AG04450 (cell line): ENCODE data around the gene MMS19. TPM values are rescaled to one million over a fixed set of nuclear protein-coding genes. Genes with fewer than 3 reads are reported as not detected.

Source experiments
- CTCF ChIA-PET: fragments of 300-600, 350-600 bp; formaldehyde crosslinking; extraction: SDS; loops from one replicate; lab custom pipeline; 2022; ENCODE audit warnings: antibody characterized with exemption, inconsistent platforms; lab: Charles Lee
- POLR2A ChIA-PET: fragments of 350-600 bp; formaldehyde crosslinking; extraction: SDS; loops from one replicate; lab custom pipeline; 2021; ENCODE audit warnings: antibody characterized with exemption, inconsistent platforms; lab: Yijun Ruan, JAX
- DNase-seq: peaks from one replicate; pipeline ENCODE4 v3.0.0-alpha.2; 2011; ENCODE audit warnings: low read depth, low spot score
- H3K27ac ChIP-seq: one replicate; pipeline ENCODE4 v1.5.1; 2012; ENCODE audit warnings: low read depth, low read length, control low read depth
- H3K27me3 ChIP-seq: one replicate; pipeline ENCODE4 v1.6.0; 2012; ENCODE audit warnings: low read length; ENCODE audit not compliant: control insufficient read depth, insufficient read depth
- H3K4me3 ChIP-seq: 2 replicates; pipeline ENCODE4 v1.5.1; 2011; ENCODE audit warnings: mild to moderate bottlenecking, low read depth, low read length, control low read depth
- H3K9me3 ChIP-seq: 2 replicates; pipeline ENCODE4 v1.5.1; 2012; ENCODE audit warnings: low read length; ENCODE audit not compliant: control insufficient read depth, insufficient read depth
- polyA minus RNA-seq: library from RNA; depleted of rRNA, polyadenylated mRNA; stranded (reverse); fragments of >200 nt; gene quantifications from 2 replicates; pipeline ENCODE4 v1.2.3, GENCODE V29; 2011; rRNA and poly(A)+ RNA removed
- polyA plus RNA-seq: library from polyadenylated mRNA; depleted of rRNA; stranded (reverse); fragments of >200 nt; gene quantifications from 2 replicates; pipeline ENCODE4 v1.2.3, GENCODE V29; 2011; rRNA removed
- TF ChIP-seq, protein P1 (sequence below): IDR thresholded peaks from 2 replicates; pipeline ENCODE4 v1.5.1; 2011; ENCODE audit warnings: low read depth, low read length, control low read depth, inconsistent platforms

MMS19 gene, protein sequence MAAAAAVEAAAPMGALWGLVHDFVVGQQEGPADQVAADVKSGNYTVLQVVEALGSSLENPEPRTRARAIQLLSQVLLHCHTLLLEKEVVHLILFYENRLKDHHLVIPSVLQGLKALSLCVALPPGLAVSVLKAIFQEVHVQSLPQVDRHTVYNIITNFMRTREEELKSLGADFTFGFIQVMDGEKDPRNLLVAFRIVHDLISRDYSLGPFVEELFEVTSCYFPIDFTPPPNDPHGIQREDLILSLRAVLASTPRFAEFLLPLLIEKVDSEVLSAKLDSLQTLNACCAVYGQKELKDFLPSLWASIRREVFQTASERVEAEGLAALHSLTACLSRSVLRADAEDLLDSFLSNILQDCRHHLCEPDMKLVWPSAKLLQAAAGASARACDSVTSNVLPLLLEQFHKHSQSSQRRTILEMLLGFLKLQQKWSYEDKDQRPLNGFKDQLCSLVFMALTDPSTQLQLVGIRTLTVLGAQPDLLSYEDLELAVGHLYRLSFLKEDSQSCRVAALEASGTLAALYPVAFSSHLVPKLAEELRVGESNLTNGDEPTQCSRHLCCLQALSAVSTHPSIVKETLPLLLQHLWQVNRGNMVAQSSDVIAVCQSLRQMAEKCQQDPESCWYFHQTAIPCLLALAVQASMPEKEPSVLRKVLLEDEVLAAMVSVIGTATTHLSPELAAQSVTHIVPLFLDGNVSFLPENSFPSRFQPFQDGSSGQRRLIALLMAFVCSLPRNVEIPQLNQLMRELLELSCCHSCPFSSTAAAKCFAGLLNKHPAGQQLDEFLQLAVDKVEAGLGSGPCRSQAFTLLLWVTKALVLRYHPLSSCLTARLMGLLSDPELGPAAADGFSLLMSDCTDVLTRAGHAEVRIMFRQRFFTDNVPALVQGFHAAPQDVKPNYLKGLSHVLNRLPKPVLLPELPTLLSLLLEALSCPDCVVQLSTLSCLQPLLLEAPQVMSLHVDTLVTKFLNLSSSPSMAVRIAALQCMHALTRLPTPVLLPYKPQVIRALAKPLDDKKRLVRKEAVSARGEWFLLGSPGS
- polyA plus RNA-seq (71.5 and 80.2 TPM in 2 replicates), polyA minus RNA-seq (144 and 158 TPM in 2 replicates)

DNA sequence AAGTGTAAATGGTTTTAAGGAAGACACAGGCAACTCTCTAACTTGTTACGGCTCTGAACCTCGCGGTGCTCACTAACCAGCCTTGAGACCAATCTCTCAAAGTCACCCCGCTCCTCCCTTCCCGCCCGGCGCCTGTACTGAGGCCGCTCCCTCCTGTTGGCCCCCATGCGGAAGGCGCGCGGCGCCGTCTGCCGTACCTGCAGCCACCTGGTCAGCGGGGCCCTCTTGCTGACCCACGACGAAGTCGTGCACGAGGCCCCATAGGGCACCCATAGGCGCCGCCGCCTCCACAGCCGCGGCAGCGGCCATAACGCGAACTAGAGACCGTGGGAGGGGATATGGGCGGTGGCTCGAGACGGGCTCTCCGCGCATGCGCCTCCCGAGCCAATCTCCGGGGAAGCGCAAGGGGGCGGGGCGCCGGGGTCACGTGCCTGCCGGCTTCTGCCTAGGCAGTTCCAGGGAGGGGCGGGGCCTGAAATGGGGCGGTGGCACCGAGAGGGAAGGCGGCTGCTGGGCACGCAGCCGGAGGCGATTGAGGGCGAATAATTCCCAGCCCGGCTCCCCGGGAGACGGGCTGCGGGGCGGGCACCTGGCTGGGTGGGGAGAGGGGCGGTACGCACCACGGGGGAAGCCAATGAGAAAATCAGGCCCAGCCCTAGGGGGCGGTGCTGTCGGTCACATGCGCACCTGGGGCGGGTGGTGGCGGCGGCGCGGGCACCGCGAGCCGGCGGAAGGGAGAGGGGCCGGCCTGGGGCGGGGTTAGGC is at the start of gene MMS19:
Gene MMS19, minus strand, starts transcription at position 347 of the 765 bp plus-strand sequence. Its CDS starts 38 bp downstream, at position 309.
- POLR2A ChIA-PET, result interaction anchor here (0.6 to 1.7 kb wide), 5 partner anchors 41 to 56 kb away, joined by 3 to 10 read pairs (median 5); no protein-coding TSS in a partner anchor
- Histone ChIP-seq H3K9me3 (no peaks in the 10 kb centered on the region; the same call in 1 of the 2 replicates), H3K27ac (peak within 1 kb of the TSS; percentile 87), H3K4me3 (peak within 1 kb of the TSS; percentile 78), H3K27me3 (no peaks in the 10 kb centered on the region)
- CTCF ChIA-PET, result interaction anchor here (0.6 to 3.1 kb wide), 3 partner anchors 37 to 56 kb away, joined by 3 to 26 read pairs (median 3); no protein-coding TSS in a partner anchor
- TF ChIP-seq, protein P1, sequence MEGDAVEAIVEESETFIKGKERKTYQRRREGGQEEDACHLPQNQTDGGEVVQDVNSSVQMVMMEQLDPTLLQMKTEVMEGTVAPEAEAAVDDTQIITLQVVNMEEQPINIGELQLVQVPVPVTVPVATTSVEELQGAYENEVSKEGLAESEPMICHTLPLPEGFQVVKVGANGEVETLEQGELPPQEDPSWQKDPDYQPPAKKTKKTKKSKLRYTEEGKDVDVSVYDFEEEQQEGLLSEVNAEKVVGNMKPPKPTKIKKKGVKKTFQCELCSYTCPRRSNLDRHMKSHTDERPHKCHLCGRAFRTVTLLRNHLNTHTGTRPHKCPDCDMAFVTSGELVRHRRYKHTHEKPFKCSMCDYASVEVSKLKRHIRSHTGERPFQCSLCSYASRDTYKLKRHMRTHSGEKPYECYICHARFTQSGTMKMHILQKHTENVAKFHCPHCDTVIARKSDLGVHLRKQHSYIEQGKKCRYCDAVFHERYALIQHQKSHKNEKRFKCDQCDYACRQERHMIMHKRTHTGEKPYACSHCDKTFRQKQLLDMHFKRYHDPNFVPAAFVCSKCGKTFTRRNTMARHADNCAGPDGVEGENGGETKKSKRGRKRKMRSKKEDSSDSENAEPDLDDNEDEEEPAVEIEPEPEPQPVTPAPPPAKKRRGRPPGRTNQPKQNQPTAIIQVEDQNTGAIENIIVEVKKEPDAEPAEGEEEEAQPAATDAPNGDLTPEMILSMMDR, result no peak
- DNase-seq, result peak; percentile 96

DNA sequence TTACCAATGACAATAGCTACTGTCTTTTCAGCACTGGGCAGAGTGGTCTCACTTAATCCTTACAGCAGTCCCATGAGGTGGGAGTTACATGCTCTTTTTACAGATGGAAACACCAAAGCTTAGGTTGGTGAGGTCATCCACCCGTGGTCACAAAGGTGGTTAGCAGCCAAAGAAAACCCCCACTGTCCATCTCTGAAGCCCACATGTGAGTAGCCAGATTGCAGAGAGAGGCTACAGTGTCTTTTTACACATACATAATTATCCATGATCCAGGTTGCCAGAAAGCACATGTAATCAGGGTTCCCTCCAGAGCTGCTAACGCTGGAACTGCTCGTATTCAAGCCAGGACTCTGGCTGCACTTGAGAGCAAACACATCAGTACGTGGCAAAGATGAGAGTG is 49.7 kb upstream of the MMS19 start:
- TF ChIP-seq, protein P1, result no peak
- H3K27me3 ChIP-seq, result no peaks in the 10 kb centered on the region
- ChIA-PET CTCF (interaction anchor here (2.4 kb wide), 1 partner anchor 24 kb away, joined by 7 read pairs; the partner anchor contains the start of gene ANKRD2), POLR2A (no interaction called here)
- DNase-seq, result no peak
- no peak overlapping the region for H3K27ac ChIP-seq
- H3K9me3 ChIP-seq, result no peaks in the 10 kb centered on the region
- H3K4me3 ChIP-seq, result no peak overlapping the region

DNA sequence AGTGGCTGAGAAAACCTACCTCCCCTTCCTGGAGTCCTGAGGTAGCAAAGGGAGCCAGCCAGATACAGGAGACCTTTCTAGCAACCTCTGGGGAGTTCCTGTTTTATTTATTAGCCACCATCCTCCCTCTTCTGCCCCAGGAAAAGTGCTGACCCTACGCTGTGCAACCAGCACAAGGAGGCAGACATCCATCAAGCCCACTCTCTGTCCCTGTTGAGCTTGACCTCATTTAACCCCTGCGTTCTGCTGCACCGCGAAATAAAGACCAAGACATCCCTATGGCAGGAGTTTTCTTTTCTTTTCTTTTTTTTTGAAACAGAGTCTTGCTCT is 49.0 kb upstream of the MMS19 start:
- no peaks in the 10 kb centered on the region for H3K27me3 ChIP-seq
- H3K27ac ChIP-seq, result no peak overlapping the region
- DNase-seq, result no peak
- CTCF ChIA-PET, result no interaction called here
- TF ChIP-seq, protein P1, result no peak
- no peaks in the 10 kb centered on the region for H3K9me3 ChIP-seq
- POLR2A ChIA-PET, result no interaction called here
- H3K4me3 ChIP-seq, result no peak overlapping the region

DNA sequence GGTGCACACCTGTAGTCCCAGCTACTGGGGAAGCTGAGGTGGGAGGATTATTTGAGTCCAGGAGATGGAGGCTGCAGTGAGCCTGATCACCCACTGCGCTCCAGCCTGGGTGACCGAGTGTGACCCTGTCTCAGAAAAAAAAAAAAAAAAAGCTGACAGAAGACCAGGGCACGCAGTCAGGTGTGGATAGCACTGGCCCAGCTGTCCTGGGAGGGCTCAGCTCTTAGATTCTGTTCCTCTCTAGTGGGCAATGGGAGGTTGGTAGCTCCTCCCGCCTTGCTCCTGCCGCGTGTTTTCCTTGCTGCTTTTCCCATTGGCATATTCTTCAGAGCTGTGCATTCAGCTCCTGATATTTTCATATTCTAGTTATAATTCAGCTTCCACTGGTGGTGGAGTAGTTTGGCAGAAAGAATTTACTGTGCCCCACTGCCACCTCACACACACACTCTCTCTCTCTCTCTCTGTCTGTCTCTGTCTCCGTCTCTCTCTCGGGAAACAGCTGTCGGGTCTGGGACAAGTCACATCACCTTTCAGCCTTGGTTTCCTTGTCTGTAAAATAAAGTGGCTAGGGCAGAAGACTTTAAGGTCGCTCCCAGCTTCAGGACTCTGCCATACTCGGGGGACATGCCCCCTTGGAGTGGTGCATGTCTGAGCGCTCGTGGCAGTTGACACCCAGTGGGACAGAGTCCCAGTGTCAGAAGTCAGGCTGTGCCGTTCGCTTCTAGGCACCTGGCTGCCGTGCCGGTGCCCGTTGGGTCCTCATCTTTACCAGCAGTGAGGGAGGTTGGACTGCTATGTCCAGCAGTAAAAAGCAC is 48.4 kb upstream of the MMS19 start:
- H3K4me3 ChIP-seq, result no peak overlapping the region
- POLR2A ChIA-PET, result interaction anchor here (0.7 kb wide), 1 partner anchor 48 kb away, joined by 3 read pairs; the partner anchor contains the start of gene UBTD1

More for the DNA sequence above, 48.4 kb upstream of the MMS19 start:
- no peak for DNase-seq
- Histone ChIP-seq H3K9me3 (no peaks in the 10 kb centered on the region), H3K27me3 (no peaks in the 10 kb centered on the region), H3K27ac (no peak overlapping the region)
- TF ChIP-seq, protein P1, result no peak
- CTCF ChIA-PET, result interaction anchor here (0.5 to 1.3 kb wide), 5 partner anchors 46 to 155 kb away, joined by 3 to 4 read pairs (median 3); no protein-coding TSS in a partner anchor
